GM12878 (cell line): ENCODE results near the gene DNASE2. TPM values are rescaled to one million over a fixed set of nuclear protein-coding genes. Genes with fewer than 3 reads are reported as not detected.

ENCODE experiments used
- BACH1 ChIP-seq: fragments of 450-650 bp; IDR thresholded peaks from 2 replicates; pipeline ENCODE4 v1.6.1; 2017; ENCODE audit warnings: mild to moderate bottlenecking, borderline replicate concordance
- CBFB ChIP-seq: IDR thresholded peaks from 2 replicates; pipeline ENCODE4 v1.6.1; 2016; ENCODE audit warnings: antibody characterized with exemption, low read depth
- CREM ChIP-seq: IDR thresholded peaks from 2 replicates; pipeline ENCODE4 v1.6.1; 2014; ENCODE audit warnings: antibody characterized with exemption, low read depth
- IKZF1 ChIP-seq: fragments of 450-650 bp; conservative IDR thresholded peaks from 2 replicates; pipeline ENCODE4 v1.6.1; 2017; ENCODE audit warnings: antibody characterized with exemption, mild to moderate bottlenecking
- LARP7 ChIP-seq: fragments of 450-650 bp; IDR thresholded peaks from 2 replicates; pipeline ENCODE4 v1.6.1; 2017; ENCODE audit warnings: mild to moderate bottlenecking
- MEF2A ChIP-seq: IDR thresholded peaks from 2 replicates; pipeline ENCODE4 v1.6.1; 2011; ENCODE audit warnings: low read depth, mild to moderate bottlenecking, low read length, moderate library complexity; ENCODE audit not compliant: insufficient read depth
- MTA2 ChIP-seq: fragments of 450-650 bp; IDR thresholded peaks from 2 replicates; pipeline ENCODE4 v1.6.1; 2016; ENCODE audit warnings: low read depth, mild to moderate bottlenecking, moderate library complexity
- POLR2A ChIP-seq: IDR thresholded peaks from 2 replicates; pipeline ENCODE4 v1.6.1; 2011; ENCODE audit warnings: low read depth, mild to moderate bottlenecking, low read length
- POU2F2 ChIP-seq: IDR thresholded peaks from 3 replicates; pipeline ENCODE4 v1.6.1; 2011; ENCODE audit warnings: low read depth, mild to moderate bottlenecking, low read length, borderline replicate concordance
- RUNX3 ChIP-seq: IDR thresholded peaks from 2 replicates; pipeline ENCODE4 v1.6.1; 2012; ENCODE audit warnings: low read length, inconsistent platforms
- TBL1XR1 ChIP-seq: IDR thresholded peaks from 2 replicates; pipeline ENCODE4 v1.6.1; 2012; ENCODE audit warnings: low read depth, low read length, improper control_type of control experiment
- ZBED1 ChIP-seq: IDR thresholded peaks from 2 replicates; pipeline ENCODE4 v1.6.1; 2016; ENCODE audit warnings: borderline replicate concordance
- polyA plus RNA-seq, 11 experiments: library from polyadenylated mRNA; depleted of rRNA in 4 of 11; unstranded in 6 of 11; stranded (reverse) in 5 of 11; fragments of >200 nt; fragmentation: Nextera tagmentation in 4 of 11; fragmentation: Illumina TruSeq in 1 of 11; extraction: Ambion mirVana in 4 of 11; extraction: Trizol in 1 of 11; gene quantifications; 1 replicate in 1 of 11; 2 replicates in 10 of 11; pipeline versions ENCODE4 v1.2.1 to v1.2.3, GENCODE V29; 2011 to 2016; ENCODE audit warnings: inconsistent platforms in 2 of 11, missing spikeins in 2 of 11, low read depth in 1 of 11
- total RNA-seq, 4 experiments: library from RNA; depleted of rRNA in 3 of 4; stranded (reverse); fragments of >200 nt in 3 of 4; fragmentation: Illumina TruSeq in 1 of 4; extraction: Trizol in 1 of 4; gene quantifications; 2 replicates each; pipeline versions ENCODE4 v1.2.1 to v1.2.3, GENCODE V29; 2013 to 2021
- TF ChIP-seq, protein P1 (sequence below): fragments of 450-650 bp; IDR thresholded peaks from 2 replicates; pipeline ENCODE4 v1.6.1; 2016; ENCODE audit warnings: mild to moderate bottlenecking
- TF ChIP-seq, protein P2 (sequence below): fragments of 450-650 bp; IDR thresholded peaks from 2 replicates; pipeline ENCODE4 v1.6.1; 2018; ENCODE audit warnings: mild to moderate bottlenecking, low read depth, moderate library complexity; ENCODE audit not compliant: partially characterized antibody
- TF ChIP-seq, protein P3 (sequence below): fragments of 450-650 bp; IDR thresholded peaks from 2 replicates; pipeline ENCODE4 v1.6.1; 2017; ENCODE audit warnings: mild to moderate bottlenecking, low read depth, inconsistent platforms; ENCODE audit not compliant: poor library complexity, severe bottlenecking

Gene DNASE2
- total and polyA plus RNA-seq, 10 of the 15 experiments (the other 5 are each of a cell fraction or from before 2014, with no cell fraction given) = 4.9 to 32.1 (median 22.0) TPM

DNA sequence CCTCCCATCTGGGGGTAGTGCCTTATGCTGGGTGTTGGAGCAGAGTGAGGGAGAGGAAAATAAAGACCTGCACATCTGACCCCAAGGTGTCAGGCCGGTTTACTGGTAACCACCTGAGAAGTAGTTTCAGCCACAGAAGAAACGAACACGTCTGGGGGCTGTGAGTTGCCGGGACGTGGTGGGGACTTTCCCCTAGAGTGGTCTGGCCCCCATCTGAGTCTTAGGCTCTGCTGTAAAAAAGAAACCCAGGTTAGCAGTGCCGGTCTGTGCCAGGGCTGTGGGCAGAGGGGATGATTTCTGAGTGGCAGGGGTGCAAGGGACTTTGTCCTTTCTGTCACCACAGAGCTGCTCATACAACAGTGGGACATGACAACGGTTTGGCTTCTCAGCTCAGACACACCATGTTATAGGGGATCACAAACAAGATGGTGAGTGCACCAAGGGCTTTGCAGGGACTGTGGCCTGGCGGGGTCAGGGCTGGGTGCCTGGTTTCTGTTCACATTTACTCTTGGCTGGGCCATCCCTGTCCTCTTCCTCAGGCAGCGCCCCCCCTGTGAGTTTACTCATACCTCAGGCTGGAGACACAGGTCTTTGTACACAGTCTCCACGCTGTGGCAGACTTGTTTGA lies 18.8 kb upstream of the DNASE2 start (continued):
- TF ChIP-seq MEF2A (no peak), POLR2A (no peak), RUNX3 (peak; percentile 93), IKZF1 (peak; percentile 80), CREM (peak; percentile 58; the same call in 1 of the 2 replicates), LARP7 (peak; percentile 33; the same call in 1 of the 2 replicates), ZBED1 (no peak), TBL1XR1 (peak; percentile 84; the same call in 1 of the 2 replicates), MTA2 (peak; percentile 86), POU2F2 (0 out of 3 replicates have a peak, but pooled peaks have one; percentile 9), BACH1 (peak; percentile 31; the same call in 1 of the 2 replicates), CBFB (peak; percentile 52; the same call in 1 of the 2 replicates)
- TF ChIP-seq, protein P1, sequence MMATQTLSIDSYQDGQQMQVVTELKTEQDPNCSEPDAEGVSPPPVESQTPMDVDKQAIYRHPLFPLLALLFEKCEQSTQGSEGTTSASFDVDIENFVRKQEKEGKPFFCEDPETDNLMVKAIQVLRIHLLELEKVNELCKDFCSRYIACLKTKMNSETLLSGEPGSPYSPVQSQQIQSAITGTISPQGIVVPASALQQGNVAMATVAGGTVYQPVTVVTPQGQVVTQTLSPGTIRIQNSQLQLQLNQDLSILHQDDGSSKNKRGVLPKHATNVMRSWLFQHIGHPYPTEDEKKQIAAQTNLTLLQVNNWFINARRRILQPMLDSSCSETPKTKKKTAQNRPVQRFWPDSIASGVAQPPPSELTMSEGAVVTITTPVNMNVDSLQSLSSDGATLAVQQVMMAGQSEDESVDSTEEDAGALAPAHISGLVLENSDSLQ = peak; percentile 91
- TF ChIP-seq, protein P2, sequence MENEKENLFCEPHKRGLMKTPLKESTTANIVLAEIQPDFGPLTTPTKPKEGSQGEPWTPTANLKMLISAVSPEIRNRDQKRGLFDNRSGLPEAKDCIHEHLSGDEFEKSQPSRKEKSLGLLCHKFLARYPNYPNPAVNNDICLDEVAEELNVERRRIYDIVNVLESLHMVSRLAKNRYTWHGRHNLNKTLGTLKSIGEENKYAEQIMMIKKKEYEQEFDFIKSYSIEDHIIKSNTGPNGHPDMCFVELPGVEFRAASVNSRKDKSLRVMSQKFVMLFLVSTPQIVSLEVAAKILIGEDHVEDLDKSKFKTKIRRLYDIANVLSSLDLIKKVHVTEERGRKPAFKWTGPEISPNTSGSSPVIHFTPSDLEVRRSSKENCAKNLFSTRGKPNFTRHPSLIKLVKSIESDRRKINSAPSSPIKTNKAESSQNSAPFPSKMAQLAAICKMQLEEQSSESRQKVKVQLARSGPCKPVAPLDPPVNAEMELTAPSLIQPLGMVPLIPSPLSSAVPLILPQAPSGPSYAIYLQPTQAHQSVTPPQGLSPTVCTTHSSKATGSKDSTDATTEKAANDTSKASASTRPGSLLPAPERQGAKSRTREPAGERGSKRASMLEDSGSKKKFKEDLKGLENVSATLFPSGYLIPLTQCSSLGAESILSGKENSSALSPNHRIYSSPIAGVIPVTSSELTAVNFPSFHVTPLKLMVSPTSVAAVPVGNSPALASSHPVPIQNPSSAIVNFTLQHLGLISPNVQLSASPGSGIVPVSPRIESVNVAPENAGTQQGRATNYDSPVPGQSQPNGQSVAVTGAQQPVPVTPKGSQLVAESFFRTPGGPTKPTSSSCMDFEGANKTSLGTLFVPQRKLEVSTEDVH = no peak
- TF ChIP-seq, protein P3, sequence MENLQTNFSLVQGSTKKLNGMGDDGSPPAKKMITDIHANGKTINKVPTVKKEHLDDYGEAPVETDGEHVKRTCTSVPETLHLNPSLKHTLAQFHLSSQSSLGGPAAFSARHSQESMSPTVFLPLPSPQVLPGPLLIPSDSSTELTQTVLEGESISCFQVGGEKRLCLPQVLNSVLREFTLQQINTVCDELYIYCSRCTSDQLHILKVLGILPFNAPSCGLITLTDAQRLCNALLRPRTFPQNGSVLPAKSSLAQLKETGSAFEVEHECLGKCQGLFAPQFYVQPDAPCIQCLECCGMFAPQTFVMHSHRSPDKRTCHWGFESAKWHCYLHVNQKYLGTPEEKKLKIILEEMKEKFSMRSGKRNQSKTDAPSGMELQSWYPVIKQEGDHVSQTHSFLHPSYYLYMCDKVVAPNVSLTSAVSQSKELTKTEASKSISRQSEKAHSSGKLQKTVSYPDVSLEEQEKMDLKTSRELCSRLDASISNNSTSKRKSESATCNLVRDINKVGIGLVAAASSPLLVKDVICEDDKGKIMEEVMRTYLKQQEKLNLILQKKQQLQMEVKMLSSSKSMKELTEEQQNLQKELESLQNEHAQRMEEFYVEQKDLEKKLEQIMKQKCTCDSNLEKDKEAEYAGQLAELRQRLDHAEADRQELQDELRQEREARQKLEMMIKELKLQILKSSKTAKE = peak; percentile 98
